HG02571 (cell line): ENCODE results near the gene PAM.
"Not testable (repeated sequence)": the region's sequence is repeated elsewhere in the genome, so short reads cannot be mapped to it uniquely, and the experiment has no call there.

Source experiments
- ATAC-seq: cut with Tn5 transposase; IDR thresholded peaks from one replicate; pipeline ENCODE4 v1.9.1; 2021; ENCODE audit warnings: mild to moderate bottlenecking, moderate library complexity; ENCODE audit not compliant: unreplicated experiment

The PAM gene

DNA sequence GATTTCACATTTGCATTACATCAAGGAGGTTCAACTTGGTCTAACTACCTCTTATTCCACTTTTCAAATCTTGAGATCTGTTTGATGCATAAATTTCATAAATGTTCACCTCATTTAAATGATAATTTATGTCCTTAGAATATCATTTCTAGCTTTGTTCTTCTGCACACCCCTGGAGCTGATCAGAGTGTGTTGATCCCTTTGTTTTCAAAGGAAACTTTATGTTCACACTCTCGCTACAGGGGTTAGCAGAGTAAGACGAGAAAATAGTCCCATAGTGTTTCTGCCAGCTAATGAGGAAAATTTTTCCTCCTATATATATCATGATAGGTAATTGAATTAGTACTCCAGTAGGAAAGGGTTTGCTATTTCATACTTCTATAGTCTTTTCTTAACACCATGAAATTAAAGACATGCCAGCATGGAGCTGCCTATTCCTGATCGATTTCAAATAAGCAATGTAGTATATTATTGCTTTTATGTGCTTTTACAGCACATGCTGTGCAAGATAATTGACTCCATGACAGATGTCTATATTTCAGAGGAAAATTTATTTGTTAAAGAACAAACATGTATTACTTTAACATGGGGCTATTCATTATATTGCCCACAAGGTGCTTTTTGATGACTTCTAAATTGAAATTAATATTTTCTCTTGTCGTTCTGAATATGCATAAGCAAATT, 4.8 kb upstream of the PAM start:
- no peak for ATAC-seq

DNA sequence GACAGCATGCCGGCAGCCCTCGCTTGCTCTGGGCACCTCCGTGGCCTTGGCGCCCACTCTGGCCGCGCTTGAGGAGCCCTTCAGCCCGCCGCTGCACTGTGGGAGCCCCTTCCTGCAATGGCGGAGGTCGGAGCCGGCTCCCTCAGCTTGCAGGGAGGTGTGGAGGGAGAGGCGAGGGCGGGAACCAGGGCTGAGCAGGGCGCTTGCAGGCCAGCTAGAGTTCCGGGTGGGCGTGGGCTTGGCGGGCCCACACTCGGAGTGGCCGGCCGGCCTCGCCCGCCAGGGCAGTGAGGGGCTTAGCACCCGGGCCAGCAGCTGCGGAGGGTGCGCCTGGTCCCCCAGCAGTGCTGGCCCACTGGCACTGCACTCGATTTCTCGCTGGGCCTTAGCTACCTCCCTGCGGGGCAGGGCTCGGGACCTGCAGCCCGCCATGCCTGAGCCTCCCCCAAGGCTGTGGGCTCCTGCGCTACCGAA, 3.2 kb upstream of the PAM start:
- ATAC-seq = not testable (repeated sequence)

- ATAC-seq = peak; percentile 0
These were observed 977 bp upstream of the PAM start for GRCh38 chr5:102753889-102754766.

DNA sequence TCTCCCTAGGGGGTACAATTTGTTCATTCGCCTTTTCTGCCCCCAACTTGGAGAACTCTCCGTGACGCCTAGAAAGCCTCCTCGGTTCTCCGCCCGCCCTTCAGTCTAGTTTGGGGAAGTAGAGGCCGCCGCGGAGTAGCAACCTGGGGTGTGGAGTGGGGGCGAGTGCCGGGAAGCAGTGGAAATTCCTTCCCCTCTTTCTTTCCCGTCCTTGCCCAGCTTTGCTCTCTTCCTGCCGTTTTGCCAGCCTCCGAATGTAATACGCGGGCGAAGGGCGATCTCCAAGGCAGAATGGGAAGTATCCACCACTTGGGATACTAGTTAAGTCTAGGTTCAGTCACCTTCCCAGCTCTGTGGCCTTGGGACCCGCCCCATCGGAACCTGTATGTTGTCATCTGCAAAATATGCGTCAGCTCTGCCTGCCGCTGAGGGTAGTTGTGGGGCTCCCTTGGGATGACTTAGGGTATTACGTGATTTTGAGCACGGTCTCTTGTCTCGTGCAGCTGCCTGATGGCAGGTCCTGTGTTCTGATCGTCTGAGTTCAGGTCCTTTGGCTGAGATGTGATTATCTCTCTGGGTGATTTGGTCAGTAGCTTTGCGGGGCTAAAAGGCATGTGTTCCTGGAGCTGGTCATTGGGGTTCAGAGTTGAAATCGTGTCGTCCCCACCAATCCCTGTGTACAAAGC, 724 bp downstream of the PAM start:
- ATAC-seq = peak; percentile 67

- no peak for ATAC-seq
These were observed 3.5 kb downstream of the PAM start for GRCh38 chr5:102758576-102758975.

- no peak for ATAC-seq
These were observed 4.2 kb downstream of the PAM start for GRCh38 chr5:102759289-102759688.

DNA sequence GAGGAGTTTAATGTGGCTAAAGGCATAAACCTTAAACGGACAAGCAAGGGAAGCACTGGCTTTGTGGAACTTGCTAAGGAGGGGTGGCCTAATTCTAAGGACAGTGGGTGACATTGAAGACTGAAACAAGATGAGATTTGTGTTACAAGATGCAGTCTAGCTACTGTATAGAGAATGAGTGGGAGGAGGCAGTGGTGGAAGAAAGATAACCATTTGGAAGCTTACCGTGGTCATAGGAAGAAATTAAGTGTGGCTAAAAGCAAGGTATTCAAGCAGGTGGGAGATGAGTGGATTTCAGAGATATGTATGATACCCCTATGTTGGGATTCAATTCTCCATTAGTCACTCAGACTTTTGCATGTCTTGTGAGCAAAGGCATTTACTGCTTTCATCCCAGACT, 4.6 kb downstream of the PAM start:
- ATAC-seq = no peak

DNA sequence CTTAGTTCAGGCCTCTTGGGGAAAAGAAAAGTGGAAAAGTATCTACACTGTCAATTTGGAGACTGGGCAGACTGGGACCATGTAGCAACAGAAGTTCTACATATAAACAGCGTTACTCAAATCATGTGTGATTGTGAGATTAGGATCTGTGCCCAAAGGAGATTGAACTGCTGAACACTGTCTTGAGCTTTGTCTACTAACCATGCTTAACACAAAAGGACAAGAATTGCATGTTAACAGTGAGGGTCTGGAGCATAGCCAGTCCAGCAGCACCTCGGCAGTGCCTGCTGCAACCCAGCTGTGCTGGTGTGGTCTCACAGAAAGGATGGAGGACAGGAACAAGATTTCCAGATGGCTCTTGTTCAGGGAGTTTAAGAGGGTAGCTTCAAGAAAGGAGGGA, 5.7 kb downstream of the PAM start:
- no peak for ATAC-seq

DNA sequence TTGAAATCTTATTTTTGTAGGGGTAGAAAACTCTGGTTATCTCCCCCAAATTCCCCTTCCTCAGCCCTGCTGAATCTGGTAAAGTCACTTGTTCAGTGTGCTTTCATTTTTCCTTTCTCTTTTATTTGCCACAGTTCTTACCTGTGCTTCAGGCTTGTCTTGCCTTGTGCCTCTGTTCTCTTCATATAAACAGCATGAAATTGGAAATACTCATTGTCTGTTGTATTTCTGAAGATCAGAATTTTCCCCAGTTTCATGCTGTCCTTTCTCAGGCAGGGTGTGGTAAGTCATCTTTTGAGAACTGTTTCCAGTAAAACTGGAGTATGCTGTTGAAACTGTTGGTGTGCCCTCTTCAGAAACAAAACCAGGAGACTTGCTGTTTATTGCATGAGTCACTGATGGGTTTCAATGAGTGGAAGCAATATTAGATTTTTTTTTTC, 7.0 kb downstream of the PAM start:
- peak; percentile 70 for ATAC-seq

DNA sequence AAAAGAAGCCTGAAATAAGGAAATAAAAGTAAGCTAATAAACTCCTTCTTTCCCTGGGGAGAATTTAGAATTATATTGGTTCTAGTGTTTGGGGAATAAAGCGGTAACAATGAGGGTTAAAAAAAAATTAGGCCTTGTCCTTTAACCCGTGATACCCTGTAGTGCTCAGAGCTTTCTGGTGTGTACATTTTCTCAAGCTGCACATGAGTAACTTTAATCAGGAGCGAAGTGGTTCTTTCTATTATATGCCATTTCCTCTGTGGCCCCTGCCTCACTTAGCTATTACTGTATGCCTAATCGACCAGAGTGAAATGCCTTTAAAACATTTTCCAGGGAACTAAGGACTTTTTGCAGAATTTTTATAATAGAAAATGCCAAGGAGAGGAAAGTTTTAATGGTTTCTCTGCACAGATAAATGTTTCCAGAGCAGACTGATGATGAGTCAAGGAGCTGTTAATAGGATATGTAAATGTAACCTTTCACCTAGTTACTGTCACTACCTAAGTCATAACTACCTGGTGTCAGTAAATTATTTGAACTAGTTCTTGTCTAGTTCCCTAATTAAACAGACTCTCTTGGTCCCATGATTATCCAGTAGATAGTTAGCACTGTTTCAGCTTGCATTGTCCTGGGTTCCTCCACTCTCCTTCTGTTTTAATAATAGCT, 7.6 kb downstream of the PAM start:
- no peak for ATAC-seq

GRCh38 chr5:102763734-102764133, 8.6 kb downstream of the PAM start:
- ATAC-seq = no peak

- ATAC-seq = no peak
These were observed 9.4 kb downstream of the PAM start for GRCh38 chr5:102764381-102765004.

- no peak for ATAC-seq
These were observed 10.2 kb downstream of the PAM start for GRCh38 chr5:102765350-102765749.

GRCh38 chr5:102766295-102767090, 11.4 kb downstream of the PAM start:
- ATAC-seq = no peak

DNA sequence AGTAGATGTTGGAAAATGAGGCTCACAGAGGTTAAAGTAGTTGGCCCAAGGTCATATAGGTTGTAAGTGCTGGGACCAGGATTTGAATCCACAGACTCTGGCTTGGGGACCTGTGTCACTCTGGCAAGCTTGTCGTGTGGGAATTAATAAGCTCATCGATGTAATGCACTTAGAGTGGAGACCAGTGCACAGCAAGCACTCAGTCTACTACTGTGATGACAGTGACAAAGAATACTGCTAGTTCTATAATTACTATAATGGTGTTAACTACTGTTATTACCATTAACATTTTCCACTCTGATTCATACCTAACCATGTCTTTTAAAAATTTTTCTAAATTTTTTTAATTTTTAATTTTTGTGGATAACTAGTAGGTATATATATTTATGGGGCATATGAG, 12.8 kb downstream of the PAM start:
- ATAC-seq = no peak

DNA sequence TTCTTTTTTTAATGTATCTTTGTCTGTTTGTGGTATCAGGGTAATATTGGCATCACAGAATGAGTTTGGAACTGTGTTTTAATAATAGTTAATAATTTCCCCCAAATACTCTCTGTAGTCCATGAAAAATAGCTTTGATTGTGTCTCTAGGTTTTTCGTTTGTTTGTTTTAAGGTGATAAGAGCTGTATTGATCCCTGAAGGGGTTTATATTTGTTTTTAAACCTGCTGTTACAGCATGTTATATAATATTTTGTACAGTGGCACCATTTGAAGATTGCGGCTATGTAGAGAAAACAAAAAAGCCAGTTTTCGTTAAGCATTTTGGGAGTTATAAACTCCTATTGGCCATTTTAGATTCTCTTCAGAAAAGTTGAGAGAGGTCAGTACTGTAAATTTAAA, 15.7 kb downstream of the PAM start:
- no peak for ATAC-seq

DNA sequence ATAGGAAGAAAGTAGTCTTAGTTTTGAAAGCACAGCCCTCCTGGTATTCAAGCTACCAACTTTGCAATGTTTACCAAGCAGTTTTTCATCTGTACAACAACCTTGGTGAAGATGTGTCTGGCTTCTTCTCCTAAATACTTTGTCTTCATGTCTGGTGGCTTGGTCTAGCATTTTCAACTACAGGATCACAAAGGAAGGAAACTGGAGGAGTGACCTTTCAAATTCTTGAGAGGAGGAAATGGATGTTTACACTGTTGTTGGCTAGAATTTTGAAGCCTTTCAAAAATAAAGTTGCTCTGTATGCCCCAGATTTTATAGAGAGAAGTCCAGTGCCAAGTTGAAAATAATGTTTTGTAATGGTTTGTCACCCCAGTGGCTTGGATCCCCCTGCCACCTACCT, 16.3 kb downstream of the PAM start:
- ATAC-seq = no peak

DNA sequence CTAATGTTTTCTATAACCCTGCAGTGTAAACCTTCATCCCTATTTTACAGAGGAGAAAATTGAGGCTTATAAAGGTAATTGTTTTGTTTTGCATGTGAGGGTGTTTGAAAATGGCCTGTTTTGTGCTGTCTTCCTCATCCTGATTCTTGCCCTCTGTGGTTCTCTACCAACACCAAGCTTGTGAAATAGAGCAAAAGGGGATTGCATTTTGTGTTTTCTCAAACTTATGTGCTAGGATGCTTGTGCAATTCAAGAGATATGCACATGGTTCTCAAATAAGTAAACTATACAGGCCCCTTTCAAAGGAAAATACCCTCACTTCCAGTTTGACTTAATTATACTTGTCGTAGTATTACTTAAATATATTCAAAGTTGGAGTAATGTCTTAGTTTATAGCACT, 17.2 kb downstream of the PAM start:
- ATAC-seq = no peak

- ATAC-seq = no peak
These were observed 18.0 kb downstream of the PAM start for GRCh38 chr5:102773133-102773532.

- ATAC-seq = not testable (repeated sequence)
These were observed 20.7 kb downstream of the PAM start for GRCh38 chr5:102775756-102776155.
